PC-9 (cell line): Measurements from ENCODE around the gene NFKB1. TPM values are rescaled to one million over a fixed set of nuclear protein-coding genes. Genes with fewer than 3 reads are reported as not detected.
A peak's percentile ranks its signal among the peaks of the same experiment; 100 is the strongest.

ENCODE experiments used
- BruUV-seq: library from RNA; stranded (reverse); fragments of 400-500 nt; replicated peaks from 2 replicates; lab custom pipeline; 2021; lab: Mats Ljungman, UMichigan
- CTCF ChIA-PET: fragments of 300-600 bp; sonication (Branson Sonifier 250); formaldehyde crosslinking; loops from one replicate; lab custom pipeline; 2022; ENCODE audit warnings: antibody characterized with exemption; lab: Charles Lee
- POLR2A ChIA-PET: fragments of 300-600 bp; sonication (Branson Sonifier 250); formaldehyde crosslinking; loops from one replicate; lab custom pipeline; 2022; ENCODE audit warnings: antibody characterized with exemption; ENCODE audit not compliant: unreplicated experiment; lab: Charles Lee
- DNase-seq, 2 experiments: peaks; one replicate each; pipeline versions ENCODE4 v3.0.0 to v3.0.0-alpha.2; 2015 to 2022; ENCODE audit warnings: mixed read lengths in 1 of 2
- H2AFZ ChIP-seq: fragments of 200-600 bp; sonication (generic); 2 replicates; pipeline ENCODE4 v1.8.1; 2017; ENCODE audit warnings: antibody characterized with exemption
- H3F3A ChIP-seq: fragments of 200-600 bp; sonication (generic); 2 replicates; pipeline ENCODE4 v1.8.1; 2017; ENCODE audit warnings: antibody characterized with exemption, mild to moderate bottlenecking, low read depth; ENCODE audit not compliant: insufficient read depth
- H3K27ac ChIP-seq: fragments of 200-600 bp; sonication (generic); 2 replicates; pipeline ENCODE4 v1.6.1; 2016; ENCODE audit warnings: mixed run types
- H3K27me3 ChIP-seq: fragments of 200-600 bp; sonication (generic); 2 replicates; pipeline ENCODE4 v1.6.1; 2016; ENCODE audit warnings: low read depth, mixed run types; ENCODE audit not compliant: insufficient read depth
- H3K36me3 ChIP-seq: fragments of 200-600 bp; sonication (generic); 2 replicates; pipeline ENCODE4 v1.6.1; 2016; ENCODE audit warnings: low read depth, mixed run types
- H3K4me1 ChIP-seq: fragments of 200-600 bp; sonication (generic); replicated peaks from 2 replicates; pipeline ENCODE4 v1.6.1; 2016; ENCODE audit warnings: mixed run types; ENCODE audit not compliant: insufficient read depth
- H3K4me2 ChIP-seq: fragments of 200-600 bp; sonication (generic); 2 replicates; pipeline ENCODE4 v1.6.1; 2017; ENCODE audit warnings: mixed run types
- H3K4me3 ChIP-seq: fragments of 200-600 bp; sonication (generic); 2 replicates; pipeline ENCODE4 v1.6.1; 2016; ENCODE audit warnings: mixed run types
- H3K79me2 ChIP-seq: fragments of 200-600 bp; sonication (generic); 2 replicates; pipeline ENCODE4 v1.6.1; 2017; ENCODE audit warnings: low read depth, mixed run types
- H3K9me2 ChIP-seq: fragments of 200-600 bp; sonication (generic); 2 replicates; pipeline ENCODE4 v1.8.1; 2017; ENCODE audit warnings: mild to moderate bottlenecking; ENCODE audit not compliant: insufficient read depth
- H3K9me3 ChIP-seq: fragments of 200-600 bp; sonication (generic); 2 replicates; pipeline ENCODE4 v1.8.1; 2016; ENCODE audit warnings: low read depth; ENCODE audit not compliant: insufficient read depth
- H4K20me1 ChIP-seq: fragments of 200-600 bp; sonication (generic); 2 replicates; pipeline ENCODE4 v1.8.1; 2017; ENCODE audit not compliant: insufficient read depth
- EZH2 ChIP-seq: fragments of 200-600 bp; sonication (generic); IDR thresholded peaks from 2 replicates; pipeline ENCODE4 v1.8.0; 2017; ENCODE audit warnings: antibody characterized with exemption, low read depth
- intact Hi-C: fragments of 100-400 bp; cut with micrococcal nuclease; formaldehyde crosslinking; loops from one replicate; pipeline ENCODE4 v1.10.0; 2022; ENCODE audit not compliant: unreplicated experiment
- total RNA-seq: library from RNA; stranded (reverse); gene quantifications from 2 replicates; pipeline ENCODE4 v1.2.3, GENCODE V29; 2021
- TF ChIP-seq, protein P1 (sequence below): fragments of 200-600 bp; sonication (generic); conservative IDR thresholded peaks from 2 replicates; pipeline ENCODE4 v1.6.1; 2017; ENCODE audit warnings: mixed run types, antibody characterized with exemption, mild to moderate bottlenecking, moderate library complexity

Gene NFKB1
- total RNA-seq, 1 experiment from 2014 or later: 11.6 TPM

DNA sequence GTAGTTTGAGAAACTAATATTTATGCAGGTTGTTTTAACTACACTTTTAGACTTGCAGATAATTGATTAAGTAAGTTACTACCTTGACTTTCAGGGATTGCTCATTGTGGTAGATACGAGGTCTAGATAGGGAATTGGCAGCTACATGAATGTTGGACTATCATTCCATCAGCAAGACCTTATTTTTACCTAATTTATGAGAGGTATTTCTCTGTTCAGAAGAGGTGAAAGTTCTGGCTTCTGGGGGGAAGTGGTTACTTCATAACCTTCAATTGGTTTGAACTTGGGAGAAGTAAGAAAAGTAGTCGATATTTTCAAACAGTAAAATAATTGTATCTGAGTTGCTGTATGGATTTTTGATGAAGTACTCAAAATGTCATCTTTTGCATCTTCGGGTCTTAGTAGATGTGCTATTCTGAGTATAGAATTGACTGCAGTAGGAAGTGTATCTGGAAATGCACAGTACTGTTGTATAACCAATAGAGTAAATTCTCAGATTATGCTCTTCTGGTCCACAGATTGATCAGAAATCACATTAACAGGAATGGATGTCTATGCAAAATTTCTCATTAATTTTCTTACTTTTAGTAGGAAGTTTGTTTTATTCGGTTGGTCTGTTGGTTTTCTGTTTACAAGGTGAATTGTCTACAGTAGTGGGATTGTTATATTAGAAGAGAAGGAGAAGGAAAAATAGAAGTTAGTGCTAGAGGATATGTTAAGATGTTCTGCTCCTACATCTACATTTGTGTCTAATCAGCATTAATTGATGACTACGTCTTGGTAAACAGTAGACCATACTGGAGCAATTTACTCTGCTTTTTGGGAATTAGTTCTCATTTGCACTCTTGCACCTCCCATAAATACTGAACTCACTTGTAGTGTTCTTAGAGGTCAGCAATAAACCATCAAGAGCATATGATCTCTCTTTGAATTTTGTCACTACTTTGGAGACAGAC, 3.0 kb downstream of the NFKB1 start:
- TF ChIP-seq, protein P1, sequence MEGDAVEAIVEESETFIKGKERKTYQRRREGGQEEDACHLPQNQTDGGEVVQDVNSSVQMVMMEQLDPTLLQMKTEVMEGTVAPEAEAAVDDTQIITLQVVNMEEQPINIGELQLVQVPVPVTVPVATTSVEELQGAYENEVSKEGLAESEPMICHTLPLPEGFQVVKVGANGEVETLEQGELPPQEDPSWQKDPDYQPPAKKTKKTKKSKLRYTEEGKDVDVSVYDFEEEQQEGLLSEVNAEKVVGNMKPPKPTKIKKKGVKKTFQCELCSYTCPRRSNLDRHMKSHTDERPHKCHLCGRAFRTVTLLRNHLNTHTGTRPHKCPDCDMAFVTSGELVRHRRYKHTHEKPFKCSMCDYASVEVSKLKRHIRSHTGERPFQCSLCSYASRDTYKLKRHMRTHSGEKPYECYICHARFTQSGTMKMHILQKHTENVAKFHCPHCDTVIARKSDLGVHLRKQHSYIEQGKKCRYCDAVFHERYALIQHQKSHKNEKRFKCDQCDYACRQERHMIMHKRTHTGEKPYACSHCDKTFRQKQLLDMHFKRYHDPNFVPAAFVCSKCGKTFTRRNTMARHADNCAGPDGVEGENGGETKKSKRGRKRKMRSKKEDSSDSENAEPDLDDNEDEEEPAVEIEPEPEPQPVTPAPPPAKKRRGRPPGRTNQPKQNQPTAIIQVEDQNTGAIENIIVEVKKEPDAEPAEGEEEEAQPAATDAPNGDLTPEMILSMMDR: no peak
- TF ChIP-seq EZH2: no peak
- Histone ChIP-seq H2AFZ (peak overlapping the region; percentile 69), H3K27ac (0 out of 2 replicates have a peak overlapping the region, but pooled peaks have one; percentile 82), H3K9me2 (no peaks in the 10 kb centered on the region), H3F3A (peaks cover 10% of the 10 kb centered on the region; the same call in 1 of the 2 replicates), H3K4me1 (peaks cover 34% of the 10 kb centered on the region), H3K4me3 (peak overlapping the region; percentile 80; the same call in 1 of the 2 replicates), H3K9me3 (no peaks in the 10 kb centered on the region), H3K4me2 (peak overlapping the region; percentile 87), H3K79me2 (peaks cover 66% of the 10 kb centered on the region), H4K20me1 (no peaks in the 10 kb centered on the region), H3K27me3 (no peaks in the 10 kb centered on the region), H3K36me3 (no peaks in the 10 kb centered on the region)
- no peak for DNase-seq
- CTCF ChIA-PET: no interaction called here
- intact Hi-C loops: loop anchor here (5.0 kb wide), 1 partner anchor 88 kb away; no protein-coding TSS in a partner anchor
- POLR2A ChIA-PET: no interaction called here
- BruUV-seq: no TSS peak

DNA sequence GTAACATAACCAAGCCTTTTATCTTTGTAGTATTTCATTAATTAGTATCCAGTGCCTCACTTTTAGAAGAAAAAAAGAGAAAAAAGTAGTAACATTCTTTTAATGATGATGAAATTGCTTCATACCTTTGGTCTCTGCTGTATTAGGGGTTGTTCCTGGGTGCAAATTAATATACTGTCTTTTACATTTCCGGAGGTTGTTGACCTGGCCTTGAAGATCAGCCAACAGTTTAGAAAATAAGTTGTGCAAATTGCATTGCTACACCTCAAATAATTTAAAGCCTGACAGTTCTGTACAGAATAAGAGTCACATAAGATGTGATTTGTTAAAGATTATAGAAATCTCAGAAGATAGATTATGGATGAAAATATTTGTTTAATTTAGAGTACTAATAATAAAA, 3.8 kb downstream of the NFKB1 start:
- Histone ChIP-seq H3K9me3 (no peaks in the 10 kb centered on the region), H3K36me3 (no peaks in the 10 kb centered on the region), H3K9me2 (no peaks in the 10 kb centered on the region), H3K27me3 (no peaks in the 10 kb centered on the region), H3K4me3 (no peak overlapping the region), H3F3A (peaks cover 10% of the 10 kb centered on the region; the same call in 1 of the 2 replicates), H3K79me2 (peaks cover 70% of the 10 kb centered on the region), H3K4me2 (peak overlapping the region; percentile 87), H3K27ac (no peak overlapping the region), H2AFZ (no peak overlapping the region), H4K20me1 (no peaks in the 10 kb centered on the region), H3K4me1 (peaks cover 34% of the 10 kb centered on the region)
- BruUV-seq: no TSS peak
- DNase-seq: no peak
- CTCF ChIA-PET: no interaction called here
- intact Hi-C loops: loop anchor here (5.0 kb wide), 1 partner anchor 87 kb away; no protein-coding TSS in a partner anchor
- POLR2A ChIA-PET: no interaction called here
- TF ChIP-seq, protein P1: no peak
- no peak for TF ChIP-seq EZH2

DNA sequence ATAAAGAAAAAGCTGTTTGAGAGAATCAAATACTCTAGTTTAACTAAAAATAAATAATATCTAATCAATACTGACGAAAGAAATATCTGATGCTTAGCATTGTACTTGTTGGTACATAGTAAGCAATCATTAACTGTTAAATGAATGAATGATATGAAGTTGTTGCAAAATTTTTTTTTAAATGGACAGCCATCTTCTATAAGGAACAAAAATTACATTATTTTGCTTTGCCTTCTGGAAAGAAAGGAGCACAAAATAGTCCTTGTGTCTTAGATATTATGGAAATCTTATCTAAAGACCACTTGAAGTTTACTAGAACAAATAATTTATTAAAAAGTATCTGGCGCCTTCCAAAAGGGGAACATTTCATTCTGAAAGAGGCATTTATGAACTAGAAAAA, 4.5 kb downstream of the NFKB1 start:
- BruUV-seq: no TSS peak
- peaks cover 28% of the 10 kb centered on the region for H3K4me1 ChIP-seq
- intact Hi-C loops: no loop called here

More for the DNA sequence above, 4.5 kb downstream of the NFKB1 start:
- no peak for TF ChIP-seq EZH2
- TF ChIP-seq, protein P1: no peak
- peaks cover 68% of the 10 kb centered on the region for H3K79me2 ChIP-seq
- no peaks in the 10 kb centered on the region for H3K36me3 ChIP-seq
- no peak for DNase-seq
- H3K27ac ChIP-seq: no peak overlapping the region
- no peaks in the 10 kb centered on the region for H3K9me3 ChIP-seq
- ChIA-PET CTCF (no interaction called here), POLR2A (no interaction called here)
- H4K20me1 ChIP-seq: no peaks in the 10 kb centered on the region
- H3K4me3 ChIP-seq: no peak overlapping the region
- peaks cover 10% of the 10 kb centered on the region; the same call in 1 of the 2 replicates for H3F3A ChIP-seq
- no peak overlapping the region for H2AFZ ChIP-seq
- no peak overlapping the region for H3K4me2 ChIP-seq
- no peaks in the 10 kb centered on the region for H3K27me3 ChIP-seq
- no peaks in the 10 kb centered on the region for H3K9me2 ChIP-seq
